GM12874 (cell line): Measurements from ENCODE around the gene CPXM1.

Source experiments
- TF ChIP-seq, protein P1 (sequence below): IDR thresholded peaks from 2 replicates; pipeline ENCODE4 v1.5.1; 2011; ENCODE audit warnings: low read depth, mild to moderate bottlenecking, control low read depth, low read length, moderate library complexity; ENCODE audit not compliant: insufficient read depth

The CPXM1 gene

DNA sequence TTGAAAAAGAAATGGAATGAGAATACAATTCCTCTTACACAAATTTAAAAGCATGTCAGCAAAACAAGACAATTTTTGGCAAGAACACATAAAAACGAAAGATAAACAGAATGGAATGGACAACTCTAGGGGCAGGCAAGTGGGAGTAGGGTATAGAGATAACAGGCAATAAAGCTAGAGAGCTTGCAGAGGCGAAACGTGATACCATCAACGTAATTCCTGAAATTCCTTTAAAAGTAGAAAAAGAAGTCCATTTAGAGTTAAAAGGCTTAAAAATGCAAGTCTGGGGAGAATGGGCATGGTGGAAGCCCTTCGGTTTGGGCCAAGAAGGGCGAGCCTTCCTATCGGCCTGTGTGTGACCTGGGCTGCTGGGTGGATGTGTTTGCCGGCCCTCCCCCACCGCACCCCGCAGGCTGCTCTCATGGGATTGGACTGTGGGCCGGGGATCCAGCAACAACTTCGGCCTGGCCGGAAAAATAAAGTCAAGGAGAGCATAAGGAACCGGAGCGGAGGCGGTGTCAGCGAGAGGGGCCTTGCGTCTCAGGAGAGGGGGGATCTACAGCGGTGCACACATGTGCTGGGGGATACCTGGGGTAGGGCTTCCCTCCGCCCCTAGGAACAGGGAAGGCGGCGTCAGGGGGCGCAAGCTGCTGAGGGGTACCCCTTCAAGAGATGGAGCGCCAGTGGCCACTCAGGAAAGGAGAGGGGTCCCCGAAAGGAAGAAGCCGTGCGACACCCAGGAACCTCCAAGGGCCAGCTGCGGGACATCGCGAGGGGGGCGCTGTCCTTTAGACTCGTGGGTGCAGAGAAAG is 19.9 kb upstream of the CPXM1 start:
- TF ChIP-seq, protein P1, sequence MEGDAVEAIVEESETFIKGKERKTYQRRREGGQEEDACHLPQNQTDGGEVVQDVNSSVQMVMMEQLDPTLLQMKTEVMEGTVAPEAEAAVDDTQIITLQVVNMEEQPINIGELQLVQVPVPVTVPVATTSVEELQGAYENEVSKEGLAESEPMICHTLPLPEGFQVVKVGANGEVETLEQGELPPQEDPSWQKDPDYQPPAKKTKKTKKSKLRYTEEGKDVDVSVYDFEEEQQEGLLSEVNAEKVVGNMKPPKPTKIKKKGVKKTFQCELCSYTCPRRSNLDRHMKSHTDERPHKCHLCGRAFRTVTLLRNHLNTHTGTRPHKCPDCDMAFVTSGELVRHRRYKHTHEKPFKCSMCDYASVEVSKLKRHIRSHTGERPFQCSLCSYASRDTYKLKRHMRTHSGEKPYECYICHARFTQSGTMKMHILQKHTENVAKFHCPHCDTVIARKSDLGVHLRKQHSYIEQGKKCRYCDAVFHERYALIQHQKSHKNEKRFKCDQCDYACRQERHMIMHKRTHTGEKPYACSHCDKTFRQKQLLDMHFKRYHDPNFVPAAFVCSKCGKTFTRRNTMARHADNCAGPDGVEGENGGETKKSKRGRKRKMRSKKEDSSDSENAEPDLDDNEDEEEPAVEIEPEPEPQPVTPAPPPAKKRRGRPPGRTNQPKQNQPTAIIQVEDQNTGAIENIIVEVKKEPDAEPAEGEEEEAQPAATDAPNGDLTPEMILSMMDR: no peak

DNA sequence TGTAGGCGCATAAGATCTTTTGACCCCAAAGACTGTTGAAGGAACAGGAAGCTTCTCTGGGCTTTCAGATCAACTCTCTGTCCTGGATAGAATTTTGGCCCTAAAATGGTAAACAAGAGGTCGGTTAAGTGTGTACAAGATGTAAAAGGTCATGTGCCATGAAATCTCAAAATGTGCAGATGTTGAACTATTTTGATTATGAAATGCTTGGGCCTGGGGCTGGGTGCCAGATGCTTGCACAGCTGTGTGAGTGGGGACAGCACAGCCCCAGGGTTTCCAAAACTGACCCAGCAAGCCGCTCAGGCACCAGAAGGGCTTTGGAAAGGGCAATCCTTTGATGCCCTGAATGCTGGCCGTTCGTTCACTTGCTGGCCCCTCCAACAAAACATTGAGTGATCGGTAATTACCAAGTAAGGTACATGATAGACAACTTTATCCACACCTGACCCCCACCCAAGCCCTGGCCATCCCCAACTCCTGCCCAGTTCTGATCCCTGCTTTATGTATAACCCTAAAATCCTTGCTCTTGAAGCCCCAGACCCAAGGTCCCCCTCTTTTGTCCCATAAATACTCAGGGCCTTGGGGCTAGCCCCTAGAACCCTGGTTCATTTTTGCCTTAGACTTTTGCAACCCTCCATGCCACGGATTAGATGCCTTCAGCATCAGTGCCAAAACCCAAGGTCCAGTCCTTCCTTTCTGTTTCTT is 17.6 kb upstream of the CPXM1 start:
- TF ChIP-seq, protein P1: no peak

DNA sequence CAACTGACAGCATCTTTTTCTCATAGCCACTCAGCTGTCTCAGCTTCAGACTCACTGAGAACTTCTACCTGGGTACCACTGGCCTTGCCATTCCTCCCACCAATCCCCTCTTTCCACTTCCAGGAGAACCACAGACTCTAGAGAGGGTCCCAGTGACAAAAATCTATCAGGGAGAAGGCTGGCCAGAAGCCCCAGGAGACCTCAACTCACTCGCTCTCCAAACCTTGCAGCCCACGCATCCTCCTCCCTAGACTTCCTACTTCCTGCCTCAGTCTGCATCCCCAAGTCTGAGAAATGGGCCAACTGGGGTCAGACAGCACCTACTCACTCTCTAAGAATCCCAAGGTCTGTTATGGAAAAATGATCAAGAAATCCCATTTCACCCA is 16.9 kb upstream of the CPXM1 start:
- TF ChIP-seq, protein P1: no peak

DNA sequence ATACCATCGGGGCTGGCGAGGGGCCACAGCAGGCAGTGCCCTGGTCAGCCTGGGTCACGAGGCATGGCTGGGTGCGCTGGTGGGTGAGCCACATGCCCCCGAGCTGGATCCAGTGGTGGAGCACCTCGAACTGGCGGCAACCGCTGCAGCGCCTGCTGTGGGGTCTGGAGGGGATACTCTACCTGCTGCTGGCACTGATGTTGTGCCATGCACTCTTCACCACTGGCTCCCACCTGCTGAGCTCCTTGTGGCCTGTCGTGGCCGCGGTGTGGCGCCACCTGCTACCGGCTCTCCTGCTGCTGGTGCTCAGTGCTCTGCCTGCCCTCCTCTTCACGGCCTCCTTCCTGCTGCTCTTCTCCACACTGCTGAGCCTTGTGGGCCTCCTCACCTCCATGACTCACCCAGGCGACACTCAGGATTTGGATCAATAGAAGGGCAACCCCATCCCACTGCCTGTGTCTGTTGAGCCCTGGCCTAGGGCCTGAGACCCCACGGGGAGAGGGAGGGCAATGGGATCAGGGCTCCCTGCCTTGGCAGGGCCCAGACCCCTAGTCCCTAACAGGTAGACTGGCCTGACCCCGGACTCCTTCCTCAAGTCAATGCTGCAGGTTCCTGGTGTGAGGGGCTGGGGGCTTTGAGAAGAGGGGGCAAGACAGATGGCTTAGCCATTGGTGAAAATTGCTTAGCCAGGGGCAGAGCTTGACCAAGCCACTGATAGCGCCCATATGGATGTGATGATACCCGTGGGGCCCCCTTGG is 16.3 kb upstream of the CPXM1 start:
- TF ChIP-seq, protein P1: no peak

DNA sequence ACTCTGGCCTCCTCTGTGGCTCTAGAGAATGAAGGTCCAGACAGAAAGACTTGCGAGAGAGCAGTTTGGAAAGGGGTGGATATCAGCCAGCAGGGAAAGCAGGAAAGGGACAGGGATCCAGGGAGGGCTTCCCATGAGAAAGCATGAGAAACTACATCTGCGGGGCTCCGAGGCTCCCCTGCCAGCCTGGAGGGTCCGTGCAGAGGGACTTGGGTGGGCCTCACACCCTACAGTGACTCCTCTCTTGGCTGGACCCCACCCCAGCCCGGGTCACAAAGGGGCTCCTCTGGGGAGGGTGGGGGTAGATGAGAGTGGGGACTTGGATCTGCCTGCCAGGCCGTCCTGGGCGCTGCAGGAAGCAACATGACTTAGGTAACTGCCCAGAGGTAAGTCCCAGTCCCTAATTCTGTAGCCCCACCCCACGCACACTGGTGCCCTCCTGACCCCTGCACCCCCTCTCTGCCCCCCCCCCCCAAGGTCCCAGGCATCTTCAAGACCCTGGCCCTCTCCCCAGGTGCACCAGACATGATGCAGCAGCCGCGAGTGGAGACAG is 15.7 kb upstream of the CPXM1 start, which contains the start of gene TMEM239:
TSS of gene TMEM239 (plus strand) at position 335 of the 553 bp plus-strand sequence. CDS start at position 526, 191 bp downstream.
- TF ChIP-seq, protein P1: no peak

DNA sequence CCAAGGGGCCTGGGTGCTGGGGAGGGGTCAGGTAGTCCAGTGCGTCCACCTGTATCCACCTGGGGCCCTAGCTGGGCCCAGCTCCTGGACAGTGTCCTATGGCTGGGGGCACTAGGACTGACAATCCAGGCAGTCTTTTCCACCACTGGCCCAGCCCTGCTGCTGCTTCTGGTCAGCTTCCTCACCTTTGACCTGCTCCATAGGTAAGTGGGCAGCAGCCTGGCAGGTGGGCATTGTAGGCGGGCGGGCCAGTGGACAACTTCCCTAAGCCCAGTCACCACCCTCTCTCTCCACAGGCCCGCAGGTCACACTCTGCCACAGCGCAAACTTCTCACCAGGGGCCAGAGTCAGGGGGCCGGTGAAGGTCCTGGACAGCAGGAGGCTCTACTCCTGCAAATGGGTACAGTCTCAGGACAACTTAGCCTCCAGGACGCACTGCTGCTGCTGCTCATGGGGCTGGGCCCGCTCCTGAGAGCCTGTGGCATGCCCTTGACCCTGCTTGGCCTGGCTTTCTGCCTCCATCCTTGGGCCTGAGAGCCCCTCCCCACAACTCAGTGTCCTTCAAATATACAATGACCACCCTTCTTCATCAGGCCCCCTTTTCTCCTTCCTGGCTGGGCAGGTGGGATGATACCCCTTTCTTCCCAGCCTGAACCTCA is 14.9 kb upstream of the CPXM1 start:
- TF ChIP-seq, protein P1: no peak
